ENCODE data around the gene LAMB4. TPM values are rescaled to one million over a fixed set of nuclear protein-coding genes. Genes with fewer than 3 reads are reported as not detected.

Gene LAMB4
- polyA plus RNA-seq, 1 of the 3 experiments (the other 2 are of a cell fraction): 0.36 TPM

- no peaks in the 10 kb centered on the region for H4K20me1 ChIP-seq (ENCODE audit: insufficient read depth)
- no peak overlapping the region for H2AFZ ChIP-seq (ENCODE audit: low read depth)
- peaks cover 5 to 7% of the 10 kb centered on the region in 2 experiments; a peak in 2 of 4 replicates for H3K4me1 ChIP-seq (ENCODE audit: control insufficient read depth in 1 of 2, insufficient read depth in 2 of 2, low read depth in 1 of 2, low read length in 1 of 2)
- no peaks in the 10 kb centered on the region for H3K79me2 ChIP-seq (ENCODE audit: insufficient read depth)
- H3K27ac ChIP-seq (ENCODE audit: low read depth in 2 of 2, low read length in 1 of 2): no peak overlapping the region
- no peak overlapping the region for H3K4me3 ChIP-seq (ENCODE audit: low read depth in 2 of 2, low read length in 1 of 2)
- H3F3A ChIP-seq (replicated peaks; ENCODE audit: insufficient read depth): peaks cover 4% of the 10 kb centered on the region
- no peaks in the 10 kb centered on the region for H3K9me3 ChIP-seq
- no peak for TF ChIP-seq YY1 (IDR thresholded peaks at IDR 0.05; ENCODE audit: low read depth)
- no peak for TF ChIP-seq RFX5 (IDR thresholded peaks at IDR 0.05; ENCODE audit: low read length)
- no peak for TF ChIP-seq RAD21 (IDR thresholded peaks at IDR 0.05; ENCODE audit: low read length)
- no peak for TF ChIP-seq MXI1 (IDR thresholded peaks at IDR 0.05; ENCODE audit: low read depth, low read length)
- TF ChIP-seq USF2 (IDR thresholded peaks at IDR 0.05; ENCODE audit: borderline replicate concordance, low read depth, low read length): no peak
- TF ChIP-seq JUND (IDR thresholded peaks at IDR 0.05): no peak
- no peak for TF ChIP-seq EP300 (IDR thresholded peaks at IDR 0.05; ENCODE audit: borderline replicate concordance in 1 of 2, low read depth in 1 of 2, low read length in 1 of 2)
- no peak for TF ChIP-seq SMC3 (IDR thresholded peaks at IDR 0.05; ENCODE audit: low read depth, low read length)
- no peak for TF ChIP-seq FOXM1 (IDR thresholded peaks at IDR 0.05; ENCODE audit: low read depth)
- no peak for TF ChIP-seq FOSL2 (IDR thresholded peaks at IDR 0.05; ENCODE audit: borderline replicate concordance, low read depth)
- no peak for TF ChIP-seq MEF2A (IDR thresholded peaks at IDR 0.05; ENCODE audit: borderline replicate concordance, low read depth)
- TF ChIP-seq RCOR1 (IDR thresholded peaks at IDR 0.05; ENCODE audit: low read length): no peak
- no peak for TF ChIP-seq NFIC (IDR thresholded peaks at IDR 0.05; ENCODE audit: borderline replicate concordance)
- TF ChIP-seq ZBTB33 (IDR thresholded peaks at IDR 0.05; ENCODE audit: borderline replicate concordance, low read depth): no peak
- CTCF ChIA-PET: interaction anchor here (0.8 to 10.5 kb wide), 4 partner anchors 8 to 359 kb away, joined by 3 to 90 read pairs (median 4); no protein-coding TSS in a partner anchor
- WGBS (ENCODE audit: low lambda C conversion rate): 54% methylated on average over 4 of the region's 4 CpGs
- H3K9me2 ChIP-seq: no peaks in the 10 kb centered on the region
- H3K9ac ChIP-seq: no peak overlapping the region
- H3K27me3 ChIP-seq (ENCODE audit: insufficient read depth): no peaks in the 10 kb centered on the region
- H3K4me2 ChIP-seq: no peak overlapping the region
- POLR2A ChIA-PET: no interaction called here
- H3K36me3 ChIP-seq (replicated peaks in 1 of 2; ENCODE audit: control insufficient read depth in 1 of 2, insufficient read depth in 2 of 2, low read length in 1 of 2): no peaks in the 10 kb centered on the region
- no peak for DNase-seq
Observed at GRCh38 chr7:108137993-108138392, 7.8 kb upstream of the LAMB4 start.

GRCh38 chr7:108137040-108137439, 6.9 kb upstream of the LAMB4 start:
- H3K9ac ChIP-seq: no peak overlapping the region
- no peaks in the 10 kb centered on the region for H3K9me3 ChIP-seq
- no peaks in the 10 kb centered on the region for H3K36me3 ChIP-seq (replicated peaks in 1 of 2; ENCODE audit: control insufficient read depth in 1 of 2, insufficient read depth in 2 of 2, low read length in 1 of 2)
- WGBS (ENCODE audit: low lambda C conversion rate): 91% methylated on average over 3 of the region's 3 CpGs
- no peak overlapping the region for H2AFZ ChIP-seq (ENCODE audit: low read depth)
- H3F3A ChIP-seq (replicated peaks; ENCODE audit: insufficient read depth): peaks cover 4% of the 10 kb centered on the region
- no peak overlapping the region for H3K27ac ChIP-seq (ENCODE audit: low read depth in 2 of 2, low read length in 1 of 2)
- DNase-seq: no peak
- no peaks in the 10 kb centered on the region for H3K27me3 ChIP-seq (ENCODE audit: insufficient read depth)
- CTCF ChIA-PET: interaction anchor here (1.0 to 10.5 kb wide), 3 partner anchors 9 to 258 kb away, joined by 3 to 90 read pairs (median 3); no protein-coding TSS in a partner anchor
- H3K9me2 ChIP-seq: no peaks in the 10 kb centered on the region
- H3K4me3 ChIP-seq (ENCODE audit: low read depth in 2 of 2, low read length in 1 of 2): no peak overlapping the region
- peaks cover 5 to 14% of the 10 kb centered on the region in 2 experiments; a peak in 2 of 4 replicates for H3K4me1 ChIP-seq (ENCODE audit: control insufficient read depth in 1 of 2, insufficient read depth in 2 of 2, low read depth in 1 of 2, low read length in 1 of 2)
- no peak overlapping the region for H3K4me2 ChIP-seq
- POLR2A ChIA-PET: no interaction called here
- H4K20me1 ChIP-seq (ENCODE audit: insufficient read depth): no peaks in the 10 kb centered on the region
- no peaks in the 10 kb centered on the region for H3K79me2 ChIP-seq (ENCODE audit: insufficient read depth)
- no peak for TF ChIP-seq GATA2 (CRISPR knock-in tag; IDR thresholded peaks at IDR 0.05)
- no peak for TF ChIP-seq RXRA (IDR thresholded peaks at IDR 0.05; ENCODE audit: borderline replicate concordance, low read depth)
- TF ChIP-seq TEAD4 (IDR thresholded peaks at IDR 0.05; ENCODE audit: borderline replicate concordance, insufficient read depth): no peak
- no peak for TF ChIP-seq FOXM1 (IDR thresholded peaks at IDR 0.05; ENCODE audit: low read depth)
- TF ChIP-seq FOXJ3 (CRISPR knock-in tag; IDR thresholded peaks at IDR 0.05): no peak
- TF ChIP-seq TAF1 (IDR thresholded peaks at IDR 0.05; ENCODE audit: borderline replicate concordance, low read depth, low read length): no peak
- no peak for TF ChIP-seq TCF12 (IDR thresholded peaks at IDR 0.05)
- TF ChIP-seq USF2 (IDR thresholded peaks at IDR 0.05; ENCODE audit: borderline replicate concordance, low read depth, low read length): no peak
- no peak for TF ChIP-seq CTCF (IDR thresholded peaks at IDR 0.05)
- TF ChIP-seq IRF3 (IDR thresholded peaks at IDR 0.05; ENCODE audit: low read depth, low read length): no peak
- TF ChIP-seq RFX5 (IDR thresholded peaks at IDR 0.05; ENCODE audit: low read length): no peak
- TF ChIP-seq CHD2 (IDR thresholded peaks at IDR 0.05; ENCODE audit: low read length, partially characterized antibody): no peak
